Activated CD4-positive, alpha-beta T cell treated with anti-CD3 and anti-CD28 coated beads, Interleukin-2, amount 10 ng/mL, durations not matched to agents 7 days and 5 days (primary cell): ENCODE measurements around the gene GRK6. TPM values are rescaled to one million over a fixed set of nuclear protein-coding genes. Genes with fewer than 3 reads are reported as not detected.

Experiments used
- total RNA-seq, 2 experiments: library from RNA; stranded (reverse); gene quantifications; one replicate each; pipeline ENCODE4 v1.2.3, GENCODE V29; 2021

The GRK6 gene
- total RNA-seq, 2 experiments from 2014 or later, result 242 to 296 TPM

Other genes with a start within 250 kb of the GRK6 start
- 10 to 100 TPM; 28.3 to 34.4 TPM for gene RAB24, start 123.0 kb upstream of the GRK6 start, total RNA-seq
- gene PRELID1, start 122.9 kb upstream of the GRK6 start, total RNA-seq, result 100 to 1,000 TPM; 142 to 152 TPM
- 100 to 1,000 TPM; 107 to 109 TPM for gene MXD3, start 114.8 kb upstream of the GRK6 start, total RNA-seq
- gene LMAN2, start 75.0 kb upstream of the GRK6 start, total RNA-seq, result 100 to 1,000 TPM; 123 to 132 TPM
- 100 to 1,000 TPM; 124 to 132 TPM for gene RGS14, start 68.8 kb upstream of the GRK6 start, total RNA-seq
- under 1 TPM; 0.12 to 0.27 TPM for gene SLC34A1, start 42.2 kb upstream of the GRK6 start, total RNA-seq
- gene PFN3, start 26.0 kb upstream of the GRK6 start, total RNA-seq, result not detected
- under 1 TPM; 0.22 to 0.60 TPM for gene F12, start 17.1 kb upstream of the GRK6 start, total RNA-seq
- 1 to 10 TPM; 5.3 to 9.7 TPM for gene PRR7, start 20.1 kb downstream of the GRK6 start, total RNA-seq
- 1 to 10 TPM; 4.2 to 4.8 TPM for gene DBN1, start 47.0 kb downstream of the GRK6 start, total RNA-seq
- gene PDLIM7, start 70.9 kb downstream of the GRK6 start, total RNA-seq, result 10 to 100 TPM; 31.6 to 32.4 TPM
- 1 to 10 TPM; 2.9 to 3.9 TPM for gene DOK3, start 83.2 kb downstream of the GRK6 start, total RNA-seq
- 100 to 1,000 TPM; 106 to 118 TPM for gene DDX41, start 90.3 kb downstream of the GRK6 start, total RNA-seq
- 100 to 1,000 TPM; 102 to 120 TPM for gene FAM193B, start 127.9 kb downstream of the GRK6 start, total RNA-seq
- gene TMED9, start 165.5 kb downstream of the GRK6 start, total RNA-seq, result 100 to 1,000 TPM in 1 of 2 experiments, 10 to 100 TPM in 1; 94.0 to 105 TPM
- 10 to 100 TPM; 20.3 to 20.5 TPM for gene B4GALT7, start 173.5 kb downstream of the GRK6 start, total RNA-seq